Stimulated activated CD4-positive, alpha-beta T cell treated with anti-CD3 and anti-CD28 coated beads, Interleukin-15, amount 100 ng/mL, for 48 hours (primary cell): ENCODE measurements around the gene SLC13A2.
"Not testable (repeated sequence)": the region's sequence is repeated elsewhere in the genome, so short reads cannot be mapped to it uniquely, and the experiment has no call there.

Experiments used
- DNase-seq, 2 donors: peaks; one replicate each; pipeline ENCODE4 v3.0.0-alpha.2; 2020; ENCODE audit warnings: low read depth in 2 of 2

The SLC13A2 gene

DNA sequence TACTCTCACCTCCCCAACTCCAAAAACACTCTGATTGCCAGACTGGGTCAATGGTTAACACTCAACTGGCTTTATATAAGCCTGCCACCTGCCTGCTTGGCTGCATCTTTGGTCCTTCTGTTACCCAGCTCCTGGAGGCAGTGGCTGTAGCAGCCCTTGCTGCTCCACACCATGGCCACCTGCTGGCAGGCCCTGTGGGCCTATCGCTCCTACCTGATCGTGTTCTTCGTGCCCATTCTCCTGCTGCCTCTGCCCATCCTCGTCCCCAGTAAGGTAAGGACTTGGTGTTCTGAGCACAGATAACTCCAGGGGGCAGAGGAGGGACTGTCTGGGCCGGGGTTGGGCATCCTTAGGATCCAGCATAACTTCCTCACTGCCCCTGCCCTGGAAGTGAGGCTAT, at the start of gene SLC13A2:
SLC13A2 (plus strand) TSS at position 103 of the 400 bp plus-strand sequence; CDS start at position 172, 69 bp downstream.
- no peak for DNase-seq

GRCh38 chr17:28425206-28425605, 48.2 kb upstream of the SLC13A2 start:
- no peak for DNase-seq

DNA sequence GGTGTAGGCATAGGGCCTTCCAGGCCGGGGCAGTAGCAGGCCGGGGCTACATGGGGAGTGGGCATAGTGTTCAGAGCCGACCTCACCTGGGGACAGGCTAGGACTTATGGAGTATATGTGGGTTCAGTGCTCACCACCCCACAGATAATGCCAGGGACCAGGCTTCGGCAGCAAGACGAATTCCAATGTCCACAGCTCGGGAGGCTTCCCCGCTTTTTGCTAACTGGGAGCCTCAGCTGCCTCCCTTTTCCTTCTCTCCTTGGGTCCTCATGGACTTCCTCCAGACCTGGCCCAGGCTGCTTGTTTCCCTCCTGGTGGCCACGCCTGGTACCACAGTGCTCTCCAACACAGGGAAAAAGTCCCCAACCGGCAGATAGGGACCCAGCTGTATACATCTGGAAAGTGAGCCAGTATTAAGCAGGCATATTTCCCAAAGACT, 47.3 kb upstream of the SLC13A2 start:
- DNase-seq, result no peak

DNA sequence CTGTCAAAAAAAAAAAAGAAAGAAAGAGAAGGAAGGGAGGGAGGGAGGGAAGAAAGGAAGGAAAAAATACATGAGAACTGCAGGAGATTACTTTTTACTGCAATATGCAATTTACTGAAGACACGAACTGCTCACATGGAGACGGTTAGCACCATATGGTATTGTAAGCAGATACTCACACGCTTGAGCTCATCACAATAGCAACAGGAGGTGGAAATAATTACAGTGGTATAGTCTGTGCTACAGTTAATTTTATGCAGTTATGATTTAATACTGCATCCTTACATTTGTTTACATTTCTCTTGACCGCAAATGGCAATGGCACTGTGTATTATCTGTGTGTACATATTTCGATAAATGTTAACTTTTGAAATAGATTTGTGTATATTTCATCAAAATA, 46.1 kb upstream of the SLC13A2 start:
- no peak for DNase-seq

DNA sequence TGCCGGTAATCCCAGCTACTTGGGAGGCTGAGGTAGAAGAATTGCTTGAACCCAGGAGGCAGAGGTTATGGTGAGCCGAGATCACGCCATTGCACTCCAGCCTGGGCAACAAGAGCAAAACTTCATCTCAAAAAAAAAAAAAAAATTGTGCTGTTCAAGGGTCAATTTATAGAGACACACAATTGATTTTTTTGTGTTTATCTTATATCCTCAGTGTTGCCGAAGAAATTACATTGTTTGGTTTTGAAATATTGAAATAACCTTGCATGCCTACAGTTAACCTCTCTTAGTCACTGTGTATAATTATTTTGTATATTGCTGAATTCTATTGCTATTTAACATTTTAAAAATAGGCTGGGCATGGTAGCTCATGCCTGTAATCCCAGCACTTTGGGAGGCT, 45.5 kb upstream of the SLC13A2 start:
- not testable (repeated sequence) for DNase-seq

DNA sequence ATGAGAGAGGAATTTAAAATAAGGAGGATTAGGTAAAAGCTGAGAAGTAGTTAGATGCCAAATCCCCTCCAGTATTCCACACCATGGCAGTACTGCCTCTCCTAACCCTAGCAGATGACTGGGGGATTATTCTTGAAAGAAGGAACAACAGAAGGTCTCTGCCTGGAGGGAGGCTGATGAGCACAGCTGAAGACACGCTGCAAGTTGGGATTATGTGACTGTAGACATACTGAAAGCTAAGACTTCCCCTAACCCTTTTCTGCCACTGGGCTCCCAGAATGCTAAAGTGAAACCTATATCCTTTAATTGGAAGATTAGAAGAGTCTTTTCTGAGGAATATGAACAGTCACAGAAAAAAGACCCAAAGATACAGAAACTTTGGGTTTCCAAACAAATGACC, 39.7 kb upstream of the SLC13A2 start:
- DNase-seq, result no peak

GRCh38 chr17:28434326-28434725, 39.1 kb upstream of the SLC13A2 start:
- not testable (repeated sequence) for DNase-seq

DNA sequence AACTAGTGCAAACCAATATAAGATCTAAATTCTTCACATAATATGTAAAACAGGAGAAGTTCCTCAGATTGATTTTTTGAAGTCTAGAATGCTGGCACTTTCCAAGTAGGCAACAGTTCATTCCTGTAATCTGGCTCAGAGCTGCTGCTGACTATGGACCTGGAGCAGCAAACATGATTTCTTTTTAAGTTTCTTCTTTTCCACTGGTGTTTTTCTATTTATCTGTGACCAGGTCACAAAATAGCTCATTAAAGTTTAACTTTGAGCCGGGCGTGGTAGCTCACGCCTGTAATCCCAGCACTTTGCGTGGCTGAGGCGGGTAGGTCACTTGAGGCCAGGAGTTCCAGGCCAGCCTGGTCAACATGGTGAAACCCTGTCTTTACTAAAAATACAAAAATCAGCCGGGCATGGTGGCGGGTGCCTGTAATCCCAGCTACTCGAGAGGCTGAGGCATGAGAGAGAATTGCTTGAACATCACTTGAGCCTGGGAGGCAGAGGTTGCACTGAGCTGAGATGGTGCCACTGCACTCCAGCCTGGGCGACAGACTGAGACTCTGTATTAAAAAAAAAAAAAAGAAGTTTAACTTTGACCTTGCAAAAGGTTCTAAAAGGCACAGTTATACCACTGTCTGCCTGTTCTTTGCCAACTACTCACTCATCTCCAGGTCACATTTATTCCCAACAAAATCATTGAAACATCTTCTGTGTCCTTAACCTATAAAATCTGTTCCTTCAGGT, 29.4 kb upstream of the SLC13A2 start:
- DNase-seq, result no peak

DNA sequence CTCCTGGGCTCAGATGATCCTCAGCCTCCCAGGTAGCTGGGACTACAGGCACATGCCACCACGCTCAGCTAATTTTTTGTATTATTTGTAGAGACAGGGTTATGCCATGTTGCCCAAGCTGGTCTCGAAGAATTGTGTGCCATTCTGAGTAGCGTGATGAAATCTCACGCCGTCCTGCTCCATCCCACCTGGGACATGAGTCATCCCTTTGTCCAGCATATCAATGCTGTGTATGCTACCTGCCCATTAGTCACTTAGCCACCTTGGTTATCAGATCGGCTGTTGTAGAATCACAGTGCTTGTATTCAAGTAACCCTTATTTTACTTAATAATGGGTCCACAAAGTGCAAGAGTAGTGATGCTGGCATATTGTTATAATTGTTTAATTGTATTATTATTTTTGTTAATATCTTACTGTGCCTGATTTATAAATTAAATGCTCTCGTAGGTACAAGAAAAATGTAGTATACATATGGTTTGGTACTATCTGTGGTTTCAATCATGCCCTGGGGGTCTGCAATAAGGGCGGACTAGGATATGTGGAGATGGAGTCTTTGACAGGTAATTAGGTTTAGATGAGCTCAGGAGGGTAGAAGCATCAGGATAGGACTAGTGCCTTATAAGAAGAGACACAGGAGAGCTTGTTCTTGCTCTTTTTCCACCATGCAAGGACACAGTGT, 26.6 kb upstream of the SLC13A2 start:
- no peak for DNase-seq

DNA sequence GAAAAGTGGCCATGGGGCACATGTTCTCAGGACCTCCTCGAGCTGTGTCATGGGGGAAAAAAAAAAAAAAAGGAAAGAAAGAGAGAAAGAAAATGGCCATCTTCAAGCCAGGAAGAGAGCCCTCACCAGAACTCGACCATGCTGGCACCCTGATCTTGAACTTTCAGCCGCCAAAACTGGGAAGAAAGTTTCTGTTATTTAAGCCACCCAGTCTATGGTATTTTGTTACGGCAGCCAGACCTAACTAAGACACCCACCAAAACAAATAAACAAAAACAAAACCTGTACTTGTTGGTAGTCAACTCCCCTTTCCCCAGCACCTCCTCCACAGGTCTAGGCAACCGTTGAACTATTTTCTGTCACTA, 26.1 kb upstream of the SLC13A2 start:
- DNase-seq, result no peak

DNA sequence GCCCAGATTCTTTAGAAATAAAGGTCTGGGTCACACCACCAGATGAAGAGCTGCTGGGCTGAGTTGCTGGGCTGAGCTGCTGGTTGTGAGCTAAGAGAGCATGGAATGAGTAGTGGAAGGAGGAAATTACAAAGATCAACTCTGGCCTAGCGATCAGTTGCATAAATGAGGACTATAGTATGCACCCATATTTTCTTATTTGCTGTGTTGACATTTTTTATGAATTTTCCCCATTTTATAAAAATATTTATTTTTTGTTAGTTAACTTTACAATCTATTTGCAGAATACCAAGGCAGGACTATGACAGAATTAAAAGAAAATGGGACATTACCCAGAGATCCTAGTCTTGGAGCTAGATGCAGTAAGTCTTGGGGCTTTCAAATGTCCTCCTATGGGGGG, 23.6 kb upstream of the SLC13A2 start:
- no peak for DNase-seq

GRCh38 chr17:28457890-28458289, 15.6 kb upstream of the SLC13A2 start:
- DNase-seq, result no peak

DNA sequence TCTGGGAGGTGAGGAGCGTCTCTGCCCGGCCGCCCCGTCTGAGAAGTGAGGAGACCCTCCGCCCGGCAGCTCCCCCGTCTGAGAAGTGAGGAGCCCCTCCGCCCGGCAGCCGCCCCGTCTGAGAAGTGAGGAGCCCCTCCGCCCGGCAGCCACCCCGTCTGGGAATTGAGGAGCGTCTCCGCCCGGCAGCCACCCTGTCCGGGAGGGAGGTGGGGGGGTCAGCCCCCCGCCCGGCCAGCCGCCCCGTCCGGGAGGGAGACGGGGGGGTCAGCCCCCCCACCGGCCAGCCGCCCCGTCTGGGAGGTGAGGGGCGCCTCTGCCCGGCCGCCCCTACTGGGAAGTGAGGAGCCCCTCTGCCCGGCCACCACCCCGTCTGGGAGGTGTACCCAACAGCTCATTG, 14.6 kb upstream of the SLC13A2 start:
- not testable (repeated sequence) for DNase-seq

DNA sequence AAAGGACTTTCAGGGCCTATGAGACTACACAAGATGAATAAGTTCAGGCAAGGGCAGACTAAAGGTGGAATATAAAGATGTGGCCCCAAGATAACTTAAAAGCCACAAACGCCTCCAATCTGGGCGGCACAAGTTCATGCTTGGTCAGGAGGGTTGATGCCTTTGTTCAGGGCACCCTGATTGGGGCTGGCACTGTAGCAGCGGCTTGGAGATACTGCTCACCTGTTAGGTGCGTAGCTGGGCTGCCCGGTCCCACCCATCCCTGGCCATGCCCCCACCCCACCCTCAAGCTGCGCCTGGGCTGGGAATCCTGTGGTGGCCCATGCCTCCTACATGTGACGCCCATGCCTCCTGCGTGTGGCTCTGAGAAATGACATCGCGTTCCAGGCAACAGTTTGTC, 12.5 kb upstream of the SLC13A2 start:
- DNase-seq, result no peak

- DNase-seq, result no peak
Measured at GRCh38 chr17:28466001-28466400, 7.4 kb upstream of the SLC13A2 start.

DNA sequence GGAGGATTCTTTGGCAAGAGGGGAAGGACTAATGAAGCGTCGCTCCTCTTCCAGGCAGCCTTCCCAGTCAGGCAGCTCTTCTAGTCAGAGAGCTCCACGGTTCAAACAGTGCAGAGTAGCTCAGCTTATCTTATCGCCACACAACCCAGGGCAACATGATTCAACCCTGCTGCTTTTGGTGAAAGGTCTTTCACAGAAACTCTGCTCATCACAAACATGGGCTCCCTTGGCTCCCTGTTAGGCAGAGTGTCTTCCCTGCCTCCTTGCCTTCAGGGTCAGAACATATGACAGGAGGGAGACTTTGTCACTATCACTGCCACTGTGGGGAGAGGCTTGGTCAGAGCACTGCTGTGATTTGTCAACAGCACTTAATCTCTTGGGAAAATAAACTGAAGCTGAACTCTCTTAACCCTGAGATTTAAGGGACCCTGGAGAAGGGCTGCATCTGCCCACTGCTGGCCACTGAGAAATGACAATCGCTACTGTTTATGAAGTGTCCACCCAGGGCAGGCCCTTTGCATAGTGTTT, 6.9 kb upstream of the SLC13A2 start:
- DNase-seq, result no peak

GRCh38 chr17:28467456-28468025, 5.9 kb upstream of the SLC13A2 start:
- DNase-seq, result no peak

- DNase-seq, result not testable (repeated sequence)
Measured at GRCh38 chr17:28468033-28468735, 5.3 kb upstream of the SLC13A2 start.

DNA sequence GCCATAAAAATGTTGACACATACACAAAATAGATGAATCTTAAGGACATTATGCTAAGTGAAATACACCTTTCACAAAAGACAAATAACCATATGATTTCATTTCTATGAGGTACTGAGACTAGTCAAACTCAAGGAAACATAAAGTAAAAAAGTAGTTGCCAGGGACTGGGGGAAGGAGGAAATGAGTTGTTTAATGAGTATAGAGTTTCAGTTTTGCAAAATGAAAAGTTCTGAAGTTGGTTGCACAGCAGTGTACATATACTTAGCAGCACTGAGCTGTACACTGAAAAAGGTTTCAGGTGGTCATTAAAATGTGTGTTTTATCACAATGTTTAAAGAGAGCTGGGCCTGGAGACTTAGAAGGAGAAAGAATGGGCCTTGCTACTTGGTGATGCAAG, 4.7 kb upstream of the SLC13A2 start:
- DNase-seq, result no peak

- DNase-seq, result no peak
Measured at GRCh38 chr17:28469376-28469775, 4.1 kb upstream of the SLC13A2 start.

- no peak for DNase-seq
Measured at GRCh38 chr17:28470266-28470913, 3.1 kb upstream of the SLC13A2 start.

DNA sequence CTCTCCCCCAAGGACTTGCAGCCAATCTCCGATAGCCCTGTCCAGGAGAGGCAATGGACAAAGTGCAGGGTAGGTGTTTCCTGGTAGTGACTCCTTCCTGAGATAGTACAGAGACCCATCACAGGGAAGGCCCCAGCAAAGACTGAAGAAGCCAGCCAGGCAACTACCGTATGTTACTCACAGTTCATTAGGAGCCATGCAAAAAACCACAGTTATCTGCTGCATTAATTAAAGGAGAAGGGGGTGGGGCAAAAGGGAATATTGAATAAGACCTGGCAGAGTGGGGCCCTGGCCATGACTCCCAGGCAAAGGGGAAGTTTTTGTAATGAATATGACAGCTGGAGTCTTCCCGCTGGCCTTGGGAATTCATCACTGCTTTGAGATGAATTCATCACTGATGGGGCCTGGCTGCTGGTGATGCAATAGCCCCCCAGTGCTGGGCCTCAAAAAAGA, 2.5 kb upstream of the SLC13A2 start:
- DNase-seq, result no peak
